Natural killer cell (primary cell): ENCODE data around the gene SLIT1. TPM values are rescaled to one million over a fixed set of nuclear protein-coding genes. Genes with fewer than 3 reads are reported as not detected.

Experiments used
- ATAC-seq, 3 donors: fragments of 150-1000 bp in 2 of 3; fragments of 200-7000 bp in 1 of 3; cut with Tn5 transposase; 1 replicate in 1 of 3; 2 replicates in 2 of 3; pipeline ENCODE4 v1.10.0; 2021; ENCODE audit warnings: mild to moderate bottlenecking in 2 of 3, moderate library complexity in 2 of 3
- DNase-seq, 2 donors: peaks; one replicate each; pipeline versions ENCODE4 v3.0.0 to v3.0.0-alpha.2; 2013 to 2021; ENCODE audit warnings: mixed read lengths in 1 of 2
- H3K27ac ChIP-seq: one replicate; pipeline ENCODE4 v1.5.1; 2013; ENCODE audit warnings: mild to moderate bottlenecking, low read length
- H3K27me3 ChIP-seq: one replicate; pipeline ENCODE4 v1.6.1; 2013; ENCODE audit warnings: low read length; ENCODE audit not compliant: control insufficient read depth, insufficient read depth
- H3K36me3 ChIP-seq: one replicate; pipeline ENCODE4 v1.6.1; 2013; ENCODE audit warnings: low read length; ENCODE audit not compliant: control insufficient read depth, insufficient read depth
- H3K4me1 ChIP-seq: one replicate; pipeline ENCODE4 v1.6.1; 2013; ENCODE audit warnings: low read length; ENCODE audit not compliant: control insufficient read depth, insufficient read depth
- H3K4me3 ChIP-seq: one replicate; pipeline ENCODE4 v1.5.1; 2013; ENCODE audit warnings: low read length
- H3K9me3 ChIP-seq: one replicate; pipeline ENCODE4 v1.6.1; 2013; ENCODE audit warnings: low read length; ENCODE audit not compliant: control insufficient read depth, insufficient read depth
- H3K27ac Mint-ChIP-seq, 2 donors: one replicate each; pipeline ENCODE4 v1.8.0; 2022; ENCODE audit warnings: mild to moderate bottlenecking in 2 of 2, mixed read lengths in 2 of 2, moderate library complexity in 1 of 2
- H3K27me3 Mint-ChIP-seq, 2 donors: one replicate each; pipeline ENCODE4 v1.8.0; 2022; ENCODE audit warnings: low read depth in 2 of 2, mixed read lengths in 2 of 2
- H3K36me3 Mint-ChIP-seq: one replicate; pipeline ENCODE4 v1.8.0; 2022; ENCODE audit warnings: mixed read lengths
- H3K4me1 Mint-ChIP-seq, 2 donors: one replicate each; pipeline ENCODE4 v1.8.0; 2022; ENCODE audit warnings: mixed read lengths in 2 of 2
- H3K4me3 Mint-ChIP-seq: one replicate; pipeline ENCODE4 v1.8.0; 2022; ENCODE audit warnings: mild to moderate bottlenecking, moderate library complexity, mixed read lengths
- H3K9me3 Mint-ChIP-seq, 2 donors: one replicate each; pipeline ENCODE4 v1.8.0; 2022; ENCODE audit warnings: mixed read lengths in 2 of 2
- CTCF ChIP-seq: fragments of 200-600 bp; IDR thresholded peaks from one replicate; pipeline ENCODE4 v1.8.0; 2022; ENCODE audit warnings: antibody characterized with exemption
- WGBS: methylation state at CpG from one replicate; pipeline ENCODE4 v1.1.7; 2013; ENCODE audit warnings: missing lambda C conversion rate; ENCODE audit not compliant: insufficient coverage; 5-methylcytosine and 5-hydroxymethylcytosine counted together
- intact Hi-C: fragments of 100-400 bp; cut with micrococcal nuclease; formaldehyde crosslinking; loops from one replicate; pipeline ENCODE4 v1.14.2; 2022
- total RNA-seq, 4 donors: library from RNA; stranded (reverse); fragments of 120-200 nt in 1 of 4; gene quantifications; one replicate each; pipeline versions ENCODE4 v1.2.3 to v1.2.4, GENCODE V29; 2013 to 2022

Gene SLIT1
- total RNA-seq, 3 donors from 2014 or later (not counting 1 experiment from before 2014, with no cell fraction given), result 0.28 to 1.5 (median 1.1) TPM

GRCh38 chr10:97056003-97056630, 129.6 kb downstream of the SLIT1 start:
- peaks cover 0 to 4% of the 10 kb centered on the region in 2 donors for H3K27me3 Mint-ChIP-seq
- DNase-seq, result no peak
- Histone ChIP-seq H3K9me3 (no peaks in the 10 kb centered on the region), H3K4me1 (no peaks in the 10 kb centered on the region), H3K27me3 (no peaks in the 10 kb centered on the region), H3K4me3 (no peak overlapping the region), H3K27ac (no peak overlapping the region), H3K36me3 (no peaks in the 10 kb centered on the region)
- H3K9me3 Mint-ChIP-seq, result no peaks in the 10 kb centered on the region
- intact Hi-C loops, result no loop called here
- no peak overlapping the region for H3K4me3 Mint-ChIP-seq
- TF ChIP-seq CTCF, result no peak
- no peaks in the 10 kb centered on the region for H3K36me3 Mint-ChIP-seq
- 87% methylated on average over 12 of the region's 12 CpGs for WGBS
- no peak for ATAC-seq
- no peaks in the 10 kb centered on the region for H3K4me1 Mint-ChIP-seq
- no peak overlapping the region for H3K27ac Mint-ChIP-seq

GRCh38 chr10:97053276-97053675, 132.5 kb downstream of the SLIT1 start:
- H3K36me3 Mint-ChIP-seq, result no peaks in the 10 kb centered on the region
- Histone ChIP-seq H3K4me1 (no peaks in the 10 kb centered on the region), H3K9me3 (no peaks in the 10 kb centered on the region), H3K36me3 (no peaks in the 10 kb centered on the region), H3K4me3 (no peak overlapping the region), H3K27ac (no peak overlapping the region), H3K27me3 (no peaks in the 10 kb centered on the region)
- H3K9me3 Mint-ChIP-seq, result peaks cover 0 to 4% of the 10 kb centered on the region in 2 donors
- peaks cover 0 to 4% of the 10 kb centered on the region in 2 donors for H3K27me3 Mint-ChIP-seq
- no peak overlapping the region for H3K4me3 Mint-ChIP-seq
- DNase-seq, result no peak
- no peak overlapping the region for H3K27ac Mint-ChIP-seq
- ATAC-seq, result no peak
- intact Hi-C loops, result no loop called here
- no CpG with 5 or more reads among the region's 2 CpGs for WGBS
- TF ChIP-seq CTCF, result no peak
- no peaks in the 10 kb centered on the region for H3K4me1 Mint-ChIP-seq

- Mint-ChIP-seq H3K27ac (no peak overlapping the region), H3K4me1 (no peaks in the 10 kb centered on the region), H3K9me3 (peaks cover 0 to 4% of the 10 kb centered on the region in 2 donors), H3K4me3 (no peak overlapping the region), H3K27me3 (peaks cover 0 to 4% of the 10 kb centered on the region in 2 donors), H3K36me3 (no peaks in the 10 kb centered on the region)
- H3K4me1 ChIP-seq, result no peaks in the 10 kb centered on the region
- intact Hi-C loops, result no loop called here
- TF ChIP-seq CTCF, result no peak
- H3K9me3 ChIP-seq, result no peaks in the 10 kb centered on the region
- no peaks in the 10 kb centered on the region for H3K27me3 ChIP-seq
- no peak overlapping the region for H3K4me3 ChIP-seq
- no peak for DNase-seq
- 81% methylated on average over 4 of the region's 4 CpGs for WGBS
- H3K36me3 ChIP-seq, result no peaks in the 10 kb centered on the region
- ATAC-seq, result no peak
- no peak overlapping the region for H3K27ac ChIP-seq
Observed at GRCh38 chr10:97050956-97051496, 134.7 kb downstream of the SLIT1 start.
